ENCODE measurements around the gene ALDH3B1. TPM values are rescaled to one million over a fixed set of nuclear protein-coding genes. Genes with fewer than 3 reads are reported as not detected.

The ALDH3B1 gene
- total RNA-seq, 1 experiment from 2014 or later = not detected

DNA sequence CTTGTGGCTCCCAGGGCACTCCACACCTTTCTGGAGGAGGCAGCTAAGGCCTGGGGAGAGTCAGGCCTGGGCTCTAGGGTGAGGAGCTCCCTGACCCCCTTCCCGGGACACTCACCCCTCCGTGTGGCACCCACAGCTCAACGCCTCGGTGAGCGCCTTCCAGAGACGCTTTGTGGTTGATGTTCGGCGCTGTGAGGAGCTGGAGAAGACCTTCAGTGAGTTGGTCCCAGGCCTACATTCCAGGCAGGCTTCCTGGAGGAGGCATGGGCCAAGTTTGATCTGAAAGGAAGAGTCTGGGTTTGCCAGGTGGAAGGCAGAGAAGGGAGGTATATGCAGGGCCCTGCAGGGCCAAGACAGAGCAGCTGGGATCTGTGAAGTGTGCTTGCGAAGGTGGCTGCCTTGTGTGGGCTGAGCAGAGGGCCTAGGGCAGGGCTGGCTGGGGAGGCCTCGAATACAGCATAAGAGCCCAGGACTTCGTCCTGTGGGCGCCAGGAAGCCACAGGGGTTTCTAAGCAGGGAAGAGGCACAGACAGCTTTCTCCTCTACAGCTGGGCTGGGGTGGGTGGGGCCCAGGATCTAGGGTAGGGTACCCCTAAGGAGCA, 31.6 kb downstream of the ALDH3B1 start:
- Histone ChIP-seq H3K79me2 (ENCODE audit: low read length) (peaks cover 9% of the 10 kb centered on the region; the same call in 1 of the 2 replicates), H3K4me2 (ENCODE audit: low read depth, low read length, poor library complexity, severe bottlenecking) (no peak overlapping the region), H3K9me3 (ENCODE audit: low read length) (no peaks in the 10 kb centered on the region), H3K9ac (ENCODE audit: low read length) (peak overlapping the region; percentile 72; the same call in 1 of the 2 replicates), H2AFZ (ENCODE audit: low read length) (no peak overlapping the region), H3K9me2 (replicated peaks; ENCODE audit: insufficient read depth, low read length) (no peaks in the 10 kb centered on the region), H3K36me3 (ENCODE audit: insufficient read depth, low read length) (no peaks in the 10 kb centered on the region), H3K27me3 (ENCODE audit: low read length) (no peaks in the 10 kb centered on the region), H4K20me1 (ENCODE audit: insufficient read depth, low read depth, low read length) (no peaks in the 10 kb centered on the region; the same call in 1 of the 2 replicates), H3K4me1 (ENCODE audit: low read length) (peaks cover 40% of the 10 kb centered on the region), H3K4me3 (ENCODE audit: low read length) (no peak overlapping the region), H3K27ac (ENCODE audit: low read length) (peak overlapping the region; percentile 81)
- no peak for DNase-seq

DNA sequence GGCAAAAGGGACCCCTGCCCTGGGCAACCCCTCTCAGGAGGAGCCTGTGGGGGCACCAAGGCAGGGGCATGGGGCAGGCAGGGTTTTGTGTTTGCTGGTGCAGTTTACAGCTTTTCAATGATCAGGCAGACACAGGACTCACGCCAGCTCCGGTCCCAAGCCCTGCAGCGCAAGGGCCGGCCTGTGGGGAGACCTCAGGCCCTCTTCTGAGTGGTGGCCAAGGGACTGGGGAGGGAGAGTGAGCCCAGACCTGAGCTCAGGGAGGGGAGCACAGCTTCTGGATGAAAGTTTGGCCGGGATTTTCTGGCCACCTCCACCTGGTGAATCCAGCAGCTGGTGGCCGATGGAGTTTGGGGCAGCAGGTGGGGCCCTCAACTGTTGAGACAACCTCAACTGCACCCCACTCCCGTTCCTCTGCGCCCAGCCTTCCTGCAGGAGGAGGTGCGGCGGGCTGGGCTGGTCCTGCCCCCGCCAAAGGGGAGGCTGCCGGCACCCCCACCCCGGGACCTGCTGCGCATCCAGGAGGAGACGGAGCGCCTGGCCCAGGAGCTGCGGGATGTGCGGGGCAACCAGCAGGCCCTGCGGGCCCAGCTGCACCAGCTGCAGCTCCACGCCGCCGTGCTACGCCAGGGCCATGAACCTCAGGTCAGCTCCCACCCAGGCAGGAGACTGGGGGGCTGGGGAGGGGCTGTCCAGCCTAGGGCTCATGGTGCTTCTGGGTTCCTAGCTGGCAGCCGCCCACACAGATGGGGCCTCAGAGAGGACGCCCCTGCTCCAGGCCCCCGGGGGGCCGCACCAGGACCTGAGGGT, 32.3 kb downstream of the ALDH3B1 start:
- Histone ChIP-seq H3K9me3 (ENCODE audit: low read length) (no peaks in the 10 kb centered on the region), H3K4me2 (ENCODE audit: low read depth, low read length, poor library complexity, severe bottlenecking) (no peak overlapping the region), H3K9ac (ENCODE audit: low read length) (no peak overlapping the region), H3K79me2 (ENCODE audit: low read length) (peaks cover 9% of the 10 kb centered on the region; the same call in 1 of the 2 replicates), H3K4me1 (ENCODE audit: low read length) (peaks cover 40% of the 10 kb centered on the region), H3K36me3 (ENCODE audit: insufficient read depth, low read length) (no peaks in the 10 kb centered on the region), H4K20me1 (ENCODE audit: insufficient read depth, low read depth, low read length) (no peaks in the 10 kb centered on the region; the same call in 1 of the 2 replicates), H3K27me3 (ENCODE audit: low read length) (no peaks in the 10 kb centered on the region), H3K9me2 (replicated peaks; ENCODE audit: insufficient read depth, low read length) (no peaks in the 10 kb centered on the region), H3K27ac (ENCODE audit: low read length) (no peak overlapping the region), H3K4me3 (ENCODE audit: low read length) (no peak overlapping the region), H2AFZ (ENCODE audit: low read length) (no peak overlapping the region)
- DNase-seq = no peak

DNA sequence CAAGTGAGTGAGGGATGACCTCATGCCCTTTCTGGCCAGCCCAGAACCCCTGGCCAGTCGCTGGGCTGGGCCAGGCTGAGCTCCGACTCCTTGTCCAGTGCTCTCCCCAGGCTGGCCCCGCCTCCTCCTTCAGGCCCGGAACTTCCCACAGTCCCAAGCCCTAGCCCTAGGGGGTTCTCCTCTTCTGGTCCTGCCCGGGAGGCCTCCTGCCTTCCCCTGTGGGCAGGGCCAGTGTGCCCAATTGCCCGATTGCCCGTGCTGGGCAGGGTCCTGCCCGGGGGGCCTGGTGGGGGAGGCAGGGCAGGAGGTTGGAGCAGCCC, 32.9 kb downstream of the ALDH3B1 start:
- H2AFZ ChIP-seq (ENCODE audit: low read length) = no peak overlapping the region
- no peaks in the 10 kb centered on the region for H3K9me2 ChIP-seq (replicated peaks; ENCODE audit: insufficient read depth, low read length)
- H3K36me3 ChIP-seq (ENCODE audit: insufficient read depth, low read length) = no peaks in the 10 kb centered on the region
- no peaks in the 10 kb centered on the region for H3K27me3 ChIP-seq (ENCODE audit: low read length)
- peaks cover 9% of the 10 kb centered on the region; the same call in 1 of the 2 replicates for H3K79me2 ChIP-seq (ENCODE audit: low read length)
- no peak overlapping the region for H3K27ac ChIP-seq (ENCODE audit: low read length)
- no peak overlapping the region for H3K9ac ChIP-seq (ENCODE audit: low read length)
- no peaks in the 10 kb centered on the region; the same call in 1 of the 2 replicates for H4K20me1 ChIP-seq (ENCODE audit: insufficient read depth, low read depth, low read length)
- no peak overlapping the region for H3K4me3 ChIP-seq (ENCODE audit: low read length)
- H3K4me1 ChIP-seq (ENCODE audit: low read length) = peaks cover 39% of the 10 kb centered on the region
- no peaks in the 10 kb centered on the region for H3K9me3 ChIP-seq (ENCODE audit: low read length)
- DNase-seq = no peak
- H3K4me2 ChIP-seq (ENCODE audit: low read depth, low read length, poor library complexity, severe bottlenecking) = no peak overlapping the region

DNA sequence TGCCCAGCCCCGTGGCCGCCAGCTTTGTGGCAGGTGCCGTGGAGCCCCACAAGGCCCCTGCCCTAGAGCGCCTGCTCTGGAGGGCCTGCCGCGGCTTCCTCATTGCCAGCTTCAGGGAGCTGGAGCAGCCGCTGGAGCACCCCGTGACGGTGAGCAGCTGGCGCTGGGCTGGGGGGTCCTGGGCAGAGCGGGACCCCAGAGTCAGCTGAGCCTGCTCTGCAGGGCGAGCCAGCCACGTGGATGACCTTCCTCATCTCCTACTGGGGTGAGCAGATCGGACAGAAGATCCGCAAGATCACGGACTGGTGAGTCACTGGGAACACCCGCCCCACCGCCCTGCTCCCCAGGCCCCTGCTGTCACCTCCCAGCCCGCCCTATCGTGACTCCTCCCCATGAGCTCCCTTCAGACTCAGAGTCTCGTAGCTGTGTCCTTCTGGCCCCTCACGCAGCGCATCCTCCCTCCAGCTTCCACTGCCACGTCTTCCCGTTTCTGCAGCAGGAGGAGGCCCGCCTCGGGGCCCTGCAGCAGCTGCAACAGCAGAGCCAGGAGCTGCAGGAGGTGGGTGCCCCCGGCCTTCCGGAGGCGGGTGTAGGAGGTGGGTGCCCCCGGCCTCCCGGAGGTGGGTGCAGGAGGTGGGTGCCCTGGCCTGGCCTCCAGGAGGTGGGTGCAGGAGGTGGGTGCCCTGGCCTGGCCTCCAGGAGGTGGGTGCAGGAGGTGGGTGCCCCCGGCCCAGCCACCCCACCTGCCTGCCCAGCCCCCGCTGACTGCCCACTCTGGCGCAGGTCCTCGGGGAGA, 33.4 kb downstream of the ALDH3B1 start:
- Histone ChIP-seq H3K27me3 (ENCODE audit: low read length) (no peaks in the 10 kb centered on the region), H3K27ac (ENCODE audit: low read length) (no peak overlapping the region), H3K4me1 (ENCODE audit: low read length) (peaks cover 33% of the 10 kb centered on the region), H3K4me3 (ENCODE audit: low read length) (no peak overlapping the region), H4K20me1 (ENCODE audit: insufficient read depth, low read depth, low read length) (no peaks in the 10 kb centered on the region; the same call in 1 of the 2 replicates), H3K9me3 (ENCODE audit: low read length) (no peaks in the 10 kb centered on the region), H3K4me2 (ENCODE audit: low read depth, low read length, poor library complexity, severe bottlenecking) (no peak overlapping the region), H2AFZ (ENCODE audit: low read length) (no peak overlapping the region), H3K79me2 (ENCODE audit: low read length) (peaks cover 9% of the 10 kb centered on the region; the same call in 1 of the 2 replicates), H3K9me2 (replicated peaks; ENCODE audit: insufficient read depth, low read length) (no peaks in the 10 kb centered on the region), H3K9ac (ENCODE audit: low read length) (no peak overlapping the region), H3K36me3 (ENCODE audit: insufficient read depth, low read length) (no peaks in the 10 kb centered on the region)
- no peak for DNase-seq

DNA sequence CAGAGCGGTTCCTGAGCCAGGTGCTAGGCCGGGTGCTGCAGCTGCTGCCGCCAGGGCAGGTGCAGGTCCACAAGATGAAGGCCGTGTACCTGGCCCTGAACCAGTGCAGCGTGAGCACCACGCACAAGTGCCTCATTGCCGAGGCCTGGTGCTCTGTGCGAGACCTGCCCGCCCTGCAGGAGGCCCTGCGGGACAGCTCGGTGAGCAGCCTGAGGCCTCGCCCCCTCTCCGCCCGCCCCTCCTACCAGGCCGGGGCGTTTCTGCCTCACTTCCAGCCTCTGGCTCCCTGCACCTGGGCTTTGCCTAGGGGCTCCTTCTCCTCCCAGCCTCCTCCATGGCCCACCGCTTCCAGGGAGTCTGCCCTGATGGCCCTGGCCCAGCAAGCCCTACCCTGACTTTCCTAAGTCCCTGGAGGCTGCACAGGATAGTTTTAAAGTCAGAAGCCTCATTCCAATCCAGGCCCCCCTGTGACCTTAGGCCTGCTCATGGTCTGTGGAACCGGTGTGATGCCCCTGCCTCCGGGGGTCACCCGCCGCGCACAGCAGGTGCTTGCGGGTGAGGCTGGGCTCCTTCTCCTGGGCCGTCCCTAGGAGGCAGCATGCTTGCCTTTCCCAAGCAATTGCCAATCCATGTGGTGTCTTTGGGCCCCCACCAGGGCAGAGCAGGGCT, 34.2 kb downstream of the ALDH3B1 start:
- Histone ChIP-seq H3K9ac (ENCODE audit: low read length) (no peak overlapping the region), H2AFZ (ENCODE audit: low read length) (no peak overlapping the region), H3K27ac (ENCODE audit: low read length) (no peak overlapping the region), H3K4me1 (ENCODE audit: low read length) (peaks cover 26% of the 10 kb centered on the region), H3K4me2 (ENCODE audit: low read depth, low read length, poor library complexity, severe bottlenecking) (no peak overlapping the region), H3K9me2 (replicated peaks; ENCODE audit: insufficient read depth, low read length) (no peaks in the 10 kb centered on the region), H3K79me2 (ENCODE audit: low read length) (peaks cover 8% of the 10 kb centered on the region; the same call in 1 of the 2 replicates), H3K4me3 (ENCODE audit: low read length) (no peak overlapping the region), H3K9me3 (ENCODE audit: low read length) (no peaks in the 10 kb centered on the region), H3K36me3 (ENCODE audit: insufficient read depth, low read length) (no peaks in the 10 kb centered on the region), H4K20me1 (ENCODE audit: insufficient read depth, low read depth, low read length) (no peaks in the 10 kb centered on the region; the same call in 1 of the 2 replicates), H3K27me3 (ENCODE audit: low read length) (no peaks in the 10 kb centered on the region)
- DNase-seq = no peak

DNA sequence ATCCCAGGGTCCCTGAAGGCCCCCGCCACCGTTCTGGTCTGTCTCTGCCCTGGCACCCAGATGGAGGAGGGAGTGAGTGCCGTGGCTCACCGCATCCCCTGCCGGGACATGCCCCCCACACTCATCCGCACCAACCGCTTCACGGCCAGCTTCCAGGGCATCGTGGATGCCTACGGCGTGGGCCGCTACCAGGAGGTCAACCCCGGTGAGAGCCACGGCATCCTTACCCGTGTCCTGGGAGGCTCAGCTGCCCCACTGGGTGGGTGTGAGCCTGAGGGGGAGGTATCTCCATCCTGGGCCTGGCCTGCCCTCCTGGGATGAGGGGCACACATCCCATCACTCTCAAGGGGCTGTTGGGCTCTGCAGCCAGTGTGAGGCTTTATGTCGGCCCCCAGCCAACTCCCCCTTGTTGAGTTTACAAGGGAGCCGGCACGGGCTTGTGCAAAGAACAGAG, 34.8 kb downstream of the ALDH3B1 start:
- Histone ChIP-seq H3K4me3 (ENCODE audit: low read length) (no peak overlapping the region), H3K36me3 (ENCODE audit: insufficient read depth, low read length) (no peaks in the 10 kb centered on the region), H3K79me2 (ENCODE audit: low read length) (peaks cover 3% of the 10 kb centered on the region; the same call in 1 of the 2 replicates), H3K4me2 (ENCODE audit: low read depth, low read length, poor library complexity, severe bottlenecking) (no peak overlapping the region), H3K27me3 (ENCODE audit: low read length) (no peaks in the 10 kb centered on the region), H3K9me3 (ENCODE audit: low read length) (no peaks in the 10 kb centered on the region), H3K9ac (ENCODE audit: low read length) (no peak overlapping the region), H3K9me2 (replicated peaks; ENCODE audit: insufficient read depth, low read length) (no peaks in the 10 kb centered on the region), H3K4me1 (ENCODE audit: low read length) (peaks cover 19% of the 10 kb centered on the region), H2AFZ (ENCODE audit: low read length) (no peak overlapping the region), H3K27ac (ENCODE audit: low read length) (no peak overlapping the region), H4K20me1 (ENCODE audit: insufficient read depth, low read depth, low read length) (no peaks in the 10 kb centered on the region; the same call in 1 of the 2 replicates)
- no peak for DNase-seq

DNA sequence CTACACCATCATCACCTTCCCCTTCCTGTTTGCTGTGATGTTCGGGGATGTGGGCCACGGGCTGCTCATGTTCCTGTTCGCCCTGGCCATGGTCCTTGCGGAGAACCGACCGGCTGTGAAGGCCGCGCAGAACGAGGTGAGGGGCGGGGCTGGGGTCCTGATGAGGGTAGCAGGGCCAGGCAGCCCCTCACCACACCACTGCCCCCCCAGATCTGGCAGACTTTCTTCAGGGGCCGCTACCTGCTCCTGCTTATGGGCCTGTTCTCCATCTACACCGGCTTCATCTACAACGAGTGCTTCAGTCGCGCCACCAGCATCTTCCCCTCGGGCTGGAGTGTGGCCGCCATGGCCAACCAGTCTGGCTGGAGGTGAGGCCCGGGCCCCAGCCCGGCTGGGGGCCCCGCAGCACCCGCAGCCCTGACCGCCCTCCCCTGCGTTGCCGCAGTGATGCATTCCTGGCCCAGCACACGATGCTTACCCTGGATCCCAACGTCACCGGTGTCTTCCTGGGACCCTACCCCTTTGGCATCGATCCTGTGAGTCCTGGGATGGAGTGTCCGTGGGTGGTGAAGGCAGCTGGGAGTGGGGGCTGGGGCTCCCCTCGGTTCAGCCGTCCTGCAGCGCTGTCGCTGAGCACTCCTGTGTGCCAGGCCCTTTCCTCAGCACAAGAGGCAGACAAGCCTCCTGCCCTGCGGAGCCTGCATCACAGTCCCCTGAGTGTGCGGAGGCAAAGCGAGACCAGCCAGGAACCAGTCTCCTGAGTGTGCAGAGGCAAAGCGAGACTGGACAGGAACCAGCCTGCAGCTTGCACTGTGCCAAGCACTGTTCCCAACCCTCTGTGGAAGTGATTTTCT, 37.5 kb downstream of the ALDH3B1 start:
- H3K9me3 ChIP-seq (ENCODE audit: low read length) = no peaks in the 10 kb centered on the region
- no peak overlapping the region for H2AFZ ChIP-seq (ENCODE audit: low read length)
- no peaks in the 10 kb centered on the region for H3K79me2 ChIP-seq (ENCODE audit: low read length)
- no peaks in the 10 kb centered on the region; the same call in 1 of the 2 replicates for H4K20me1 ChIP-seq (ENCODE audit: insufficient read depth, low read depth, low read length)
- no peaks in the 10 kb centered on the region for H3K27me3 ChIP-seq (ENCODE audit: low read length)
- no peaks in the 10 kb centered on the region for H3K4me1 ChIP-seq (ENCODE audit: low read length)
- H3K36me3 ChIP-seq (ENCODE audit: insufficient read depth, low read length) = 0 out of 2 replicates have a peak, but pooled peaks cover 3% of the 10 kb centered on the region
- no peak overlapping the region for H3K27ac ChIP-seq (ENCODE audit: low read length)
- no peaks in the 10 kb centered on the region for H3K9me2 ChIP-seq (replicated peaks; ENCODE audit: insufficient read depth, low read length)
- H3K9ac ChIP-seq (ENCODE audit: low read length) = no peak overlapping the region
- H3K4me2 ChIP-seq (ENCODE audit: low read depth, low read length, poor library complexity, severe bottlenecking) = no peak overlapping the region
- DNase-seq = no peak
- H3K4me3 ChIP-seq (ENCODE audit: low read length) = no peak overlapping the region

Data from Karpas-422 (cell line).